BE2C (cell line): ENCODE results near the gene COL19A1.

Experiments
- DNase-seq: peaks from one replicate; pipeline ENCODE4 v3.0.0-alpha.2; 2020
- H3K27me3 ChIP-seq: fragments of 250-450 bp; sonication (Bioruptor Pico); 2 replicates; pipeline ENCODE4 v1.5.1; 2020; ENCODE audit warnings: mild to moderate bottlenecking
- H3K36me3 ChIP-seq: fragments of 250-450 bp; sonication (Bioruptor Pico); 2 replicates; pipeline ENCODE4 v1.5.1; 2020; ENCODE audit warnings: mild to moderate bottlenecking
- H3K4me1 ChIP-seq: fragments of 250-450 bp; sonication (Bioruptor Pico); 2 replicates; pipeline ENCODE4 v1.5.1; 2020
- H3K4me3 ChIP-seq: 2 replicates; pipeline ENCODE4 v1.5.1; 2011; ENCODE audit warnings: low read depth, low read length
- H3K9me3 ChIP-seq: fragments of 250-450 bp; sonication (Bioruptor Pico); 2 replicates; pipeline ENCODE4 v1.5.1; 2020
- CTCF ChIP-seq: IDR thresholded peaks from 2 replicates; pipeline ENCODE4 v1.5.1; 2012; ENCODE audit warnings: mild to moderate bottlenecking, low read depth, low read length

The COL19A1 gene

GRCh38 chr6:70037445-70037844 lies 171.1 kb downstream of the COL19A1 start:
- no peak for TF ChIP-seq CTCF
- Histone ChIP-seq H3K36me3 (no peaks in the 10 kb centered on the region), H3K4me3 (no peak overlapping the region), H3K27me3 (no peaks in the 10 kb centered on the region), H3K9me3 (no peaks in the 10 kb centered on the region), H3K4me1 (peaks cover 13% of the 10 kb centered on the region)
- no peak for DNase-seq

- Histone ChIP-seq H3K4me3 (no peak overlapping the region), H3K4me1 (no peaks in the 10 kb centered on the region; the same call in 1 of the 2 replicates), H3K27me3 (no peaks in the 10 kb centered on the region), H3K9me3 (no peaks in the 10 kb centered on the region), H3K36me3 (no peaks in the 10 kb centered on the region)
- no peak for TF ChIP-seq CTCF
- DNase-seq, result no peak
Observed at GRCh38 chr6:70040766-70041165, 174.4 kb downstream of the COL19A1 start.

GRCh38 chr6:70041411-70041810 lies 175.1 kb downstream of the COL19A1 start:
- TF ChIP-seq CTCF, result no peak

GRCh38 chr6:70045413-70045812 lies 179.1 kb downstream of the COL19A1 start:
- H3K27me3 ChIP-seq, result no peaks in the 10 kb centered on the region
- no peak for TF ChIP-seq CTCF
- no peaks in the 10 kb centered on the region; the same call in 1 of the 2 replicates for H3K4me1 ChIP-seq
- no peak for DNase-seq
- H3K9me3 ChIP-seq, result no peaks in the 10 kb centered on the region
- H3K36me3 ChIP-seq, result no peaks in the 10 kb centered on the region
- no peak overlapping the region for H3K4me3 ChIP-seq

More at GRCh38 chr6:70041411-70041810, 175.1 kb downstream of the COL19A1 start:
- no peak for DNase-seq
- Histone ChIP-seq H3K9me3 (no peaks in the 10 kb centered on the region), H3K4me1 (no peaks in the 10 kb centered on the region; the same call in 1 of the 2 replicates), H3K4me3 (no peak overlapping the region), H3K27me3 (no peaks in the 10 kb centered on the region), H3K36me3 (no peaks in the 10 kb centered on the region)

GRCh38 chr6:70051197-70052124 lies 185.1 kb downstream of the COL19A1 start:
- H3K4me1 ChIP-seq, result no peaks in the 10 kb centered on the region; the same call in 1 of the 2 replicates
- no peak overlapping the region for H3K4me3 ChIP-seq
- H3K27me3 ChIP-seq, result no peaks in the 10 kb centered on the region
- DNase-seq, result no peak
- no peaks in the 10 kb centered on the region for H3K36me3 ChIP-seq
- TF ChIP-seq CTCF, result no peak
- no peaks in the 10 kb centered on the region for H3K9me3 ChIP-seq
